ENCODE data around the gene STEAP3. TPM values are rescaled to one million over a fixed set of nuclear protein-coding genes. Genes with fewer than 3 reads are reported as not detected.
"Not testable (repeated sequence)": the region's sequence is repeated elsewhere in the genome, so short reads cannot be mapped to it uniquely, and the experiment has no call there.

Gene STEAP3
- total RNA-seq, 2 experiments from 2014 or later: 0.14 to 0.16 TPM

DNA sequence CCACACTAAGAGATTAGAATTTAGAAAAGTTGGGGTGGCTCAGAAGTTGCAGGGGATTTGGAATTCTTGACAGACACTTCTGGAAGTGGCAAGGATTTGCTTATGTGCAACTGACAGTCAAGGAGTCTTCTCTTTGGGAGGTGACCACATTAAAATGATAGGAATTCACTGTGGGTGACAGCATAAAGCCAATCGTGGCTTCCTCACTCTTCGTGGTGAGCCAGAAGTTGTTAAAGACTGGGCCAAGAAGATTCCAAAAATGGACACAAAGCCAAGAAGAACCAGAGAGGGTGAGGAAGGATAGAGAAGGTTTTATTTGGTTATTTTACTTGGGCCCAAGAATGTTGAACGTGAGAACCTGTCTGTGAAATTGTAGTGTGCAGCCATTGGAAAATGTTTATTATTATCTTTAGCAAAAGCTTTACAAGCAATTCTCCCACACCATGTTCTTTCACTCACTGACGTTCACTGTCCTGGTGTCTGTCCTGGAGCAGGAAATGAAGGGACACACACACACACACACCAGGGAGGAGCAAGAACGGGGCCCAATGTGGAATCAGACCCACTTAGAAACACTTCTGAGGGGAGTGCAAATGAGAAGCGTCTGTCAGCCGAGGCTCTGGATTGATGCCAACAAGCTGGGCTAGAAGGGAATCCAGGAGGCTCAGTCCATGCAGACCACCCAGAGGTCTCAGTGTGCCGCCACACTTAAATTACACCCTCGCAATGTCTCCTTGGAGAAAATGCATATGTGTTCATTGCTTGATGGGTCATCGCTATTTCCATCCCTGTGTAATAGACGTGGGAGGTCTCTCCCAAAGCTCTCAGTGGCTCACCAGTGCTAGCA lies 37.2 kb downstream of the STEAP3 start:
- H3K36me3 Mint-ChIP-seq (ENCODE audit: low read depth): no peaks in the 10 kb centered on the region
- intact Hi-C loops (cut with DNase I, micrococcal nuclease): no loop called here
- no peaks in the 10 kb centered on the region for H3K9me3 Mint-ChIP-seq (ENCODE audit: low read depth)
- H3K4me3 Mint-ChIP-seq: no peak overlapping the region
- H3K4me1 Mint-ChIP-seq: no peaks in the 10 kb centered on the region
- H3K27me3 Mint-ChIP-seq: no peaks in the 10 kb centered on the region
- ChIA-PET CTCF (no interaction called here), POLR2A (no interaction called here)
- no peak overlapping the region for H3K27ac Mint-ChIP-seq
- no peak for DNase-seq
- ATAC-seq: no peak

GRCh38 chr2:119261493-119262225 lies 38.0 kb downstream of the STEAP3 start:
- ATAC-seq (no peak), DNase-seq (no peak)
- Mint-ChIP-seq H3K4me3 (no peak overlapping the region), H3K9me3 (ENCODE audit: low read depth) (no peaks in the 10 kb centered on the region), H3K4me1 (no peaks in the 10 kb centered on the region), H3K36me3 (ENCODE audit: low read depth) (no peaks in the 10 kb centered on the region), H3K27me3 (no peaks in the 10 kb centered on the region), H3K27ac (no peak overlapping the region)
- intact Hi-C loops (cut with DNase I, micrococcal nuclease): no loop called here
- ChIA-PET CTCF (no interaction called here), POLR2A (no interaction called here)

GRCh38 chr2:119263025-119263424 lies 39.4 kb downstream of the STEAP3 start:
- no peak overlapping the region for H3K27ac Mint-ChIP-seq
- POLR2A ChIA-PET: no interaction called here
- no peaks in the 10 kb centered on the region for H3K27me3 Mint-ChIP-seq
- intact Hi-C loops (cut with DNase I, micrococcal nuclease): no loop called here
- no peaks in the 10 kb centered on the region for H3K4me1 Mint-ChIP-seq
- CTCF ChIA-PET: interaction anchor here (2.0 kb wide), 1 partner anchor 381 kb away, joined by 10 read pairs; no protein-coding TSS in a partner anchor
- no peaks in the 10 kb centered on the region for H3K9me3 Mint-ChIP-seq (ENCODE audit: low read depth)
- no peak for ATAC-seq
- H3K36me3 Mint-ChIP-seq (ENCODE audit: low read depth): no peaks in the 10 kb centered on the region
- DNase-seq: no peak
- no peak overlapping the region for H3K4me3 Mint-ChIP-seq

GRCh38 chr2:119263656-119264055 lies 40.0 kb downstream of the STEAP3 start:
- no peak overlapping the region for H3K27ac Mint-ChIP-seq
- no peak for DNase-seq
- H3K4me1 Mint-ChIP-seq: no peaks in the 10 kb centered on the region
- no peaks in the 10 kb centered on the region for H3K36me3 Mint-ChIP-seq (ENCODE audit: low read depth)
- intact Hi-C loops (cut with DNase I, micrococcal nuclease): no loop called here
- CTCF ChIA-PET: interaction anchor here (0.6 to 2.0 kb wide), 3 partner anchors 15 to 381 kb away, joined by 3 to 10 read pairs (median 3); no protein-coding TSS in a partner anchor
- no peak overlapping the region for H3K4me3 Mint-ChIP-seq
- no peak for ATAC-seq
- POLR2A ChIA-PET: no interaction called here
- no peaks in the 10 kb centered on the region for H3K9me3 Mint-ChIP-seq (ENCODE audit: low read depth)
- no peaks in the 10 kb centered on the region for H3K27me3 Mint-ChIP-seq

GRCh38 chr2:119264781-119265692 lies 41.4 kb downstream of the STEAP3 start:
- DNase-seq (peak; percentile 62), ATAC-seq (peak; percentile 74)
- Mint-ChIP-seq H3K27me3 (no peaks in the 10 kb centered on the region), H3K4me3 (no peak overlapping the region), H3K36me3 (ENCODE audit: low read depth) (no peaks in the 10 kb centered on the region), H3K4me1 (no peaks in the 10 kb centered on the region), H3K9me3 (ENCODE audit: low read depth) (no peaks in the 10 kb centered on the region), H3K27ac (no peak overlapping the region)
- ChIA-PET CTCF (interaction anchor here (0.6 to 2.0 kb wide), 6 partner anchors 15 to 421 kb away, joined by 3 to 10 read pairs (median 4); no protein-coding TSS in a partner anchor), POLR2A (no interaction called here)
- intact Hi-C loops (cut with DNase I, micrococcal nuclease): loop anchor here (1.0 to 5.0 kb wide), 3 partner anchors 253 to 383 kb away; no protein-coding TSS in a partner anchor

DNA sequence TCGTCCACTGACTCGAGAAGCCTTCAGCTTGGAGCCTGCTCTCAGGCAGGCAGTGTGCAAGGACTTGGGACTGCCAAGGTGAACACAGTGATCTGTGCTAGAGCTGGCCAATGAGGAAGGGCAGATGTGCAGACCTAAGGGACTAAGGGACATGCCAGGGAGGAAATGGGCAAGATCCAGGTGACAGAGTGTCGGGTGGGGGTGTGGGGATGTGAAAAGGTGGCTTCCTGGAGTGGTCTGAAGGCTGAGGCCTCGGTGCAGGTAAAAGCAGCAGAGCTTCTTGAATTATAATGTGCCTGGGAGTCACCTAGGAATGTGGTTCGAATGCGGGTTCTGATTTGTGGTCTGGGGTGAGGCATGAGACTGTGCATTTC lies 42.0 kb downstream of the STEAP3 start:
- Mint-ChIP-seq H3K36me3 (ENCODE audit: low read depth) (no peaks in the 10 kb centered on the region), H3K9me3 (ENCODE audit: low read depth) (no peaks in the 10 kb centered on the region), H3K4me1 (no peaks in the 10 kb centered on the region), H3K27me3 (no peaks in the 10 kb centered on the region), H3K4me3 (no peak overlapping the region), H3K27ac (no peak overlapping the region)
- DNase-seq (no peak), ATAC-seq (no peak)
- intact Hi-C loops (cut with DNase I, micrococcal nuclease): loop anchor here (1.0 to 5.0 kb wide), 3 partner anchors 253 to 383 kb away; no protein-coding TSS in a partner anchor
- ChIA-PET CTCF (interaction anchor here (1.1 to 1.8 kb wide), 5 partner anchors 14 to 384 kb away, joined by 3 to 8 read pairs (median 5); no protein-coding TSS in a partner anchor), POLR2A (no interaction called here)

GRCh38 chr2:119266091-119266589 lies 42.5 kb downstream of the STEAP3 start:
- no peaks in the 10 kb centered on the region for H3K36me3 Mint-ChIP-seq (ENCODE audit: low read depth)
- no peaks in the 10 kb centered on the region for H3K27me3 Mint-ChIP-seq
- CTCF ChIA-PET: interaction anchor here (0.6 to 1.8 kb wide), 6 partner anchors 14 to 385 kb away, joined by 3 to 8 read pairs (median 4); no protein-coding TSS in a partner anchor
- POLR2A ChIA-PET: no interaction called here
- H3K4me3 Mint-ChIP-seq: no peak overlapping the region
- no peaks in the 10 kb centered on the region for H3K4me1 Mint-ChIP-seq
- H3K9me3 Mint-ChIP-seq (ENCODE audit: low read depth): no peaks in the 10 kb centered on the region
- intact Hi-C loops (cut with DNase I, micrococcal nuclease): loop anchor here (5.0 kb wide), 2 partner anchors 254 to 384 kb away; no protein-coding TSS in a partner anchor
- no peak for ATAC-seq
- no peak overlapping the region for H3K27ac Mint-ChIP-seq
- no peak for DNase-seq

DNA sequence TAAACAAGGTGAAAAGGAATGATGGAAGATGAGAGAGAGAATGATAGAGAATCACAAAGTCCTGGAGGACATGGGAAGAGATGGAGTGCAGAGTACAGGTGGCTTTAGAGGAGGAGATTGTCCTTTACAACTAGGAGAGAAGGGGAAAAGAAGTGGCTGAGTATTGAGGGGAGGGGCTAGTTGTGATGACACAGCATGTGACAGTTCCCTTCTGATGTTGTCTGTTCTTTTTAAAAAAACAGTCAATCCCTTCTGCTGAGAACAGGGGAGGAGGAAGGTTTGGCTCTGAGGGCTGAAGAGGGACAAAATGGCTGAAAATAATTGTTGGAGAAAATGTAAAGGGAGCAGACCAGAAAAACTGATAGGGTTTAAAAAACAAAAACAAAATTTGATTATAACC lies 44.0 kb downstream of the STEAP3 start:
- Mint-ChIP-seq H3K27me3 (peaks cover under 1% of the 10 kb centered on the region), H3K4me1 (no peaks in the 10 kb centered on the region), H3K27ac (no peak overlapping the region), H3K36me3 (ENCODE audit: low read depth) (no peaks in the 10 kb centered on the region), H3K4me3 (no peak overlapping the region), H3K9me3 (ENCODE audit: low read depth) (no peaks in the 10 kb centered on the region)
- DNase-seq (no peak), ATAC-seq (no peak)
- intact Hi-C loops (cut with DNase I, micrococcal nuclease): loop anchor here (5.0 kb wide), 2 partner anchors 255 to 385 kb away; no protein-coding TSS in a partner anchor
- CTCF ChIA-PET: interaction anchor here (1.8 kb wide), 1 partner anchor 386 kb away, joined by 8 read pairs; no protein-coding TSS in a partner anchor
- POLR2A ChIA-PET: no interaction called here

DNA sequence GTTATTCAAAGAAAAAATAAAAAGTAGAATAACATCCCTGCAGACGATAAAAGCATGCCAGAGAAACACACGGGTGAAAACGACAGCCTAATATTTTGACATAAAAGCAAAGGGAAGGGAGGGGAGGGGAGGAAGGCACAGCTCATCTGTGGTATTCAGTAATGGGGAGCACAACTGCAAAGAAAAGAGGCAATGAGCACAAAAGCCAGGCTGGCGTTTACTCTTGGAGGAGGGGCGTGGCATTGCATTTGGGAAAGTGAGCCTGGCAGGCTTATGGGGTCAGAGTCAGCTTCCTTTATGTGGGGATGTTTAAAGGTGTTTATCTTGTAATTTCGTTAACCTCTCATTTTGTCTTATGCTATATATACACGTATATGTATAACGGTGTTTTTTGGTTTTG lies 53.2 kb downstream of the STEAP3 start:
- no peak overlapping the region for H3K4me3 Mint-ChIP-seq
- ATAC-seq (no peak), DNase-seq (no peak)
- ChIA-PET POLR2A (no interaction called here), CTCF (interaction anchor here (0.6 kb wide), 1 partner anchor 42 kb away, joined by 3 read pairs; no protein-coding TSS in a partner anchor)
- no peaks in the 10 kb centered on the region for H3K9me3 Mint-ChIP-seq (ENCODE audit: low read depth)
- H3K4me1 Mint-ChIP-seq: no peaks in the 10 kb centered on the region
- no peaks in the 10 kb centered on the region for H3K36me3 Mint-ChIP-seq (ENCODE audit: low read depth)
- intact Hi-C loops (cut with DNase I, micrococcal nuclease): no loop called here
- no peak overlapping the region for H3K27ac Mint-ChIP-seq
- peaks cover 2% of the 10 kb centered on the region for H3K27me3 Mint-ChIP-seq

DNA sequence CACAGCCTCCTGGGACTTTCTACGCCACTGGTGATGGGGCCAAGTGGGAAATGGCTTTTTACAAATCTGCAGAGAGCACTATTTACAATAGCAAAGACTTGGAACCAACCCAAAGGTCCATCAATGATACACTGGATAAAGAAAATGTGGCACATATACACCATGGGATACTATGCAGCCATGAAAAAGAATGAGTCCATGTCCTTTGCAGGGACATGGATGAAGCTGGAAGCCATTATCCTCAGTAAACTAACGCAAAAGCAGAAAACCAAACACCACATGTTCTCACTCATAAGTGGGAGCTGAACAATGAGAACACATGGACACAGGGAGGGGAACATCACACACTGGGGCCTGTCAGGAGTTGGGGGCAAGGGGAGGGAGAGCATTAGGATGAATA lies 54.8 kb downstream of the STEAP3 start:
- CTCF ChIA-PET; H3K4me3 Mint-ChIP-seq; DNase-seq; H3K27ac Mint-ChIP-seq; H3K36me3 Mint-ChIP-seq (ENCODE audit: low read depth); POLR2A ChIA-PET; intact Hi-C loops (cut with DNase I, micrococcal nuclease); H3K4me1 Mint-ChIP-seq; ATAC-seq; H3K9me3 Mint-ChIP-seq (ENCODE audit: low read depth); H3K27me3 Mint-ChIP-seq: not testable (repeated sequence)

GRCh38 chr2:119278946-119279345 lies 55.3 kb downstream of the STEAP3 start:
- intact Hi-C loops (cut with DNase I, micrococcal nuclease): no loop called here
- H3K4me3 Mint-ChIP-seq: no peak overlapping the region
- ChIA-PET CTCF (interaction anchor here (2.4 kb wide), 1 partner anchor 13 kb away, joined by 6 read pairs; no protein-coding TSS in a partner anchor), POLR2A (no interaction called here)
- no peaks in the 10 kb centered on the region for H3K27me3 Mint-ChIP-seq
- no peaks in the 10 kb centered on the region for H3K4me1 Mint-ChIP-seq
- ATAC-seq (no peak), DNase-seq (no peak)
- no peaks in the 10 kb centered on the region for H3K9me3 Mint-ChIP-seq (ENCODE audit: low read depth)
- H3K36me3 Mint-ChIP-seq (ENCODE audit: low read depth): no peaks in the 10 kb centered on the region
- no peak overlapping the region for H3K27ac Mint-ChIP-seq

All from activated CD4-positive, alpha-beta T cell treated with anti-CD3 and anti-CD28 coated beads for 36 hours (primary cell).